PC-3 (cell line): ENCODE results near the gene ARHGAP31.

Source experiments
- EZH2 ChIP-seq: fragments of 300-600 bp; sonication (generic); IDR thresholded peaks from one replicate; pipeline ENCODE4 v1.6.1; 2017; ENCODE audit warnings: antibody characterized with exemption, mild to moderate bottlenecking, low read length; ENCODE audit not compliant: unreplicated experiment
- EZH2phosphoT487 ChIP-seq: fragments of 300-600 bp; sonication (generic); IDR thresholded peaks from 2 replicates; pipeline ENCODE4 v1.6.1; 2018; ENCODE audit warnings: mild to moderate bottlenecking, antibody characterized with exemption, low read length, borderline replicate concordance
- TF ChIP-seq, protein P1 (sequence below): fragments of 300-600 bp; sonication (generic); conservative IDR thresholded peaks from 2 replicates; pipeline ENCODE4 v1.5.1; 2017; ENCODE audit warnings: antibody characterized with exemption, low read depth, mild to moderate bottlenecking, low read length

DNA sequence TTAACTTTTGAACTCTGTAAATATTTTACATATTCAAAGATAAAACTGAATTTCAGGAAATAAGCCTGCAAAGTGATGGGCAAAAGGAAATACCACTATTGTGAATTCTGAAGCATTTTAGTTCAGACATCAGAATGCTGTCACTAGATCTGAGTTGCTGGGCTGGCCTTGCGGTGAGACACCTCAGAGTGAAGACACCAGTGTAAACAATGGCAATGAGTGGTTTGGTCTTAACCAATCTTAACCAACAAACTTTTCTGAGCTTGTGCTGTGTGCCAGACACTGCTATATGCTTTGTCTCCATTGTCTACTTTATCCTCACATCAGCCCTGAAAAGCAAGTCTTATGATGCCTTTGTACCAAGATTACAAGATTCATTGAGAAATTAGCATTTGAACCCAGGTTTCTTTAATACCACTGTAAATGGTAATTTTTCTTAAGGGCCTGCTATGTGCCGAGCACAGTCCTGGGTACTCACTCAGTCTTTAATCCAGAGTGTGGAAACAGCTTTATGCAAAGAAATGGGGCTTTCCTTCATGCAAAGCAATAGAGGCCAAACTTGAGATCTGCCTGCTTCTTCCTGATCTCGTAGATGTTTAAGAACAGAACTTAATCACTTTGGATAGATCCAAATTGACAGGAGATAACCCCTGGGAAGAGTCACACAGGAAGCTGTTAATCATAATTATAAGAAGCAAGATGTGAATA lies 114.2 kb downstream of the ARHGAP31 start:
- TF ChIP-seq, protein P1, sequence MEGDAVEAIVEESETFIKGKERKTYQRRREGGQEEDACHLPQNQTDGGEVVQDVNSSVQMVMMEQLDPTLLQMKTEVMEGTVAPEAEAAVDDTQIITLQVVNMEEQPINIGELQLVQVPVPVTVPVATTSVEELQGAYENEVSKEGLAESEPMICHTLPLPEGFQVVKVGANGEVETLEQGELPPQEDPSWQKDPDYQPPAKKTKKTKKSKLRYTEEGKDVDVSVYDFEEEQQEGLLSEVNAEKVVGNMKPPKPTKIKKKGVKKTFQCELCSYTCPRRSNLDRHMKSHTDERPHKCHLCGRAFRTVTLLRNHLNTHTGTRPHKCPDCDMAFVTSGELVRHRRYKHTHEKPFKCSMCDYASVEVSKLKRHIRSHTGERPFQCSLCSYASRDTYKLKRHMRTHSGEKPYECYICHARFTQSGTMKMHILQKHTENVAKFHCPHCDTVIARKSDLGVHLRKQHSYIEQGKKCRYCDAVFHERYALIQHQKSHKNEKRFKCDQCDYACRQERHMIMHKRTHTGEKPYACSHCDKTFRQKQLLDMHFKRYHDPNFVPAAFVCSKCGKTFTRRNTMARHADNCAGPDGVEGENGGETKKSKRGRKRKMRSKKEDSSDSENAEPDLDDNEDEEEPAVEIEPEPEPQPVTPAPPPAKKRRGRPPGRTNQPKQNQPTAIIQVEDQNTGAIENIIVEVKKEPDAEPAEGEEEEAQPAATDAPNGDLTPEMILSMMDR, result no peak
- TF ChIP-seq EZH2 (no peak), EZH2phosphoT487 (no peak)
